PC-9 (cell line): Measurements from ENCODE around the gene RORB.

Source experiments
- EZH2 ChIP-seq: fragments of 200-600 bp; sonication (generic); IDR thresholded peaks from 2 replicates; pipeline ENCODE4 v1.8.0; 2017; ENCODE audit warnings: antibody characterized with exemption, low read depth
- TF ChIP-seq, protein P1 (sequence below): fragments of 200-600 bp; sonication (generic); conservative IDR thresholded peaks from 2 replicates; pipeline ENCODE4 v1.6.1; 2017; ENCODE audit warnings: mixed run types, antibody characterized with exemption, mild to moderate bottlenecking, moderate library complexity

DNA sequence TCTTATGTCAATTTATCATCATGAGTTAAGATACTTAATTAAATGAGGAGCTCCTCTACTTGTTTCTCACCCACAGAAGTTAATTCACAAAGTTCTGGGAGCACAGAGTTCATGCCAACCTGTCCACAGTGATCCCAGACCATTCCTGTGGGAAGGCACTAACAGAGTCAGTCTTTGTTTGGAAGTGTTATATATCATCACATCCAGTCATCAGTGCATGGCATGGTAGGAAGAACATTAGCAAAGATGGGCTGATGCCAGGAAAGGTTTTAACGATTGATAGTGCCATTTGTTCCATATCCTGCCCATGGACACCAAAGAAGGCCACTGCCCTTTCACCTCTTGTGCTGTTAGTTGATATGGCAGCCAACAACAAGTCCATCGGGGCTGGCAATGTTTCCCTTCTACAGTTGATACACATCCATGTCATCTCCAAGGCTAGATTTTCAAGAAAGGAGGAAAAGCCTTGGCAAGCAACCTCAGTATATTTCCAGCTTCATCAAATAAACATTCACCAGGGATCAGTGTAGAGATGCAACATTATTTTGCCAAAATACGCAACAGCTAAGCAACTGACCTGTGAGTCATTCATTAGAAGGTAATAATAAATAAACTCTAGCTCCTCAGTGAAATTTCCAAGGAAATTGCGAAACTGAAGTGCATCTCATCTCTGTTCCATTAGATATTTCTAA, 169.6 kb downstream of the RORB start:
- TF ChIP-seq, protein P1, sequence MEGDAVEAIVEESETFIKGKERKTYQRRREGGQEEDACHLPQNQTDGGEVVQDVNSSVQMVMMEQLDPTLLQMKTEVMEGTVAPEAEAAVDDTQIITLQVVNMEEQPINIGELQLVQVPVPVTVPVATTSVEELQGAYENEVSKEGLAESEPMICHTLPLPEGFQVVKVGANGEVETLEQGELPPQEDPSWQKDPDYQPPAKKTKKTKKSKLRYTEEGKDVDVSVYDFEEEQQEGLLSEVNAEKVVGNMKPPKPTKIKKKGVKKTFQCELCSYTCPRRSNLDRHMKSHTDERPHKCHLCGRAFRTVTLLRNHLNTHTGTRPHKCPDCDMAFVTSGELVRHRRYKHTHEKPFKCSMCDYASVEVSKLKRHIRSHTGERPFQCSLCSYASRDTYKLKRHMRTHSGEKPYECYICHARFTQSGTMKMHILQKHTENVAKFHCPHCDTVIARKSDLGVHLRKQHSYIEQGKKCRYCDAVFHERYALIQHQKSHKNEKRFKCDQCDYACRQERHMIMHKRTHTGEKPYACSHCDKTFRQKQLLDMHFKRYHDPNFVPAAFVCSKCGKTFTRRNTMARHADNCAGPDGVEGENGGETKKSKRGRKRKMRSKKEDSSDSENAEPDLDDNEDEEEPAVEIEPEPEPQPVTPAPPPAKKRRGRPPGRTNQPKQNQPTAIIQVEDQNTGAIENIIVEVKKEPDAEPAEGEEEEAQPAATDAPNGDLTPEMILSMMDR = no peak
- no peak for TF ChIP-seq EZH2
